GM19438 (cell line): ENCODE measurements around the gene TTC28.
"Not testable (repeated sequence)": the region's sequence is repeated elsewhere in the genome, so short reads cannot be mapped to it uniquely, and the experiment has no call there.

ENCODE experiments used
- ATAC-seq: cut with Tn5 transposase; IDR thresholded peaks from one replicate; pipeline ENCODE4 v1.9.1; 2021; ENCODE audit warnings: low read depth; ENCODE audit not compliant: unreplicated experiment

The TTC28 gene

DNA sequence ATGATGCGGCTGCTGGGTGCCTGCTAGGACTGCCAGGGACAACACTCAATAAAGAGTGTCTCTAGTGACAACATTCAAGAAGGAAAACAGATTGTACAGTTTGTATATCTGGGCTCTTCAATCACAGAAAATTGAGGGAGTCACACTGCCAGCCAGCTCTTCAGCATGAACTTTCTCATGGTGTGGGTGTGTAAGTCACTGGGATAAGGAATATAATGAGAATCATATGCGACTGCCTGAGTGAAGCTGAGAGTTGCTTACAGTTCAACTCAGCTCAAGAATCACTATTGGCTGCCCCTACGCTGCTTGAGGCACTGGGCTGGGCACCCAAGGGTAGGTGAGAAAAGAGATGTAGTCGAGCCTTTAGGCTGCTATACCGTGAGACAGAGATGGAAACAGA, 432.5 kb downstream of the TTC28 start:
- no peak for ATAC-seq

DNA sequence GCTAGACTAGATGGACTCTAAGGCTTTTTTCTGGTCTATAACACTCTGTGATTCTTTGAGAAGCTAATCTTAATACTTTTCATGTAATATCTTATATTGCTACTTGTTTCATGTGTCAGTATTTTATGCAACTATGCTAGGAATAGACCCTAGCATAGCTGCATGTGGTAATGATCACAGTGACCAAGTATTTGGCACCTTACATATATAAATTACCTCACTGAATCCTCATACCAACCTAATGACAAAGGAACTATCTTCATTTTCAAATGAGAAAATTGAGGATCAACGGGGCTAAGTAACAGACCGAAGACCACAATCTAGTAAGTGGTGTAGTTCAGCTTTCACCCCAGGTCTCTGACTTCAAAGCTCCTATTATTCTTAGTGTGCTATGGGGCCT, 433.2 kb downstream of the TTC28 start:
- ATAC-seq: no peak

DNA sequence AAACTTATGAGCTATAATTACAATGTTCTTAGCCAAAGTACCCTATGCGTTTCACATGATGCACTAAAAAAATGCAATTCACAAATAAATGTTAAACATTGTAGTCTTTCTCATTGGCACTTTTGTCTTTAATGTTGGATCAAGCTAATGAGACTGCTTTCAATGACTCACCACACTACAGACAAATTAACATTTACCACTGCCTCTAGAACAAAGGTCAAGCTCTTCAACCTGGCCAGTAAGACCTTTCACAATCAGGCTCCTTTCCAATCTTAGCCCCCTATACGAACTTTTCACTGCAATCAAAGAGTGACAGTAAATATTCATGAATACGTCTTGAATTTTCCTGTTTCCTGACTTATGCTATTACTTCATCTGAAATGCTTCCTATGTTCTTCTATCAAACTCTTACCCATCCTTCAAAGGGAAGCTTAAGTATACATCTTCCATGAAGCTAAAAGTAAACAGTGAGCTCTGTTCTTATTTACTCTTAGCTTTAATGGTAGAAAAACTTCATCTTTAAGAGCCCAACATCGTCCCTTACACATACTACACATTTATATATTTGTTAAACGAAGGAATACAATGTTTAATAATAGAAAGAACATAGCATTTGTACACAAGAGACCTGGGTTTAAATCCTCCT, 433.9 kb downstream of the TTC28 start:
- no peak for ATAC-seq

DNA sequence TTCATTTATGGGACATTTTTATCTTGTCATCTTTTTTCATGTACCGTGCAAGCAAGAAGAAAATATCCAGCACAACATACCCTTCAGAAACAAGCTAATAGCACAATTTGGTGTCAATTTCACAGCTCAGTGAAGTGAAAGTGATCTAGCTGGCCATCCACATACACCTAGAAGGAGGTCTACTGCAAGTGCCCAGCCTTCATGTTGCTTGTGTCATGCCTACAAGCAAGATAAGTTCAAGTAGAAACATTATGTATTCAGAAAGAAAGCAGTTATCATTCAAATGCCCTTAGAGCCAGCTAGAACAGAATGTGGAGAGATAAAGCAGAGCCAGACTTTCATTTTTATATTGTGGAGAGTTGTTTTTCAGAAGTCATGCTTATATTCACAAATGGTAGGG, 434.9 kb downstream of the TTC28 start:
- ATAC-seq: no peak

DNA sequence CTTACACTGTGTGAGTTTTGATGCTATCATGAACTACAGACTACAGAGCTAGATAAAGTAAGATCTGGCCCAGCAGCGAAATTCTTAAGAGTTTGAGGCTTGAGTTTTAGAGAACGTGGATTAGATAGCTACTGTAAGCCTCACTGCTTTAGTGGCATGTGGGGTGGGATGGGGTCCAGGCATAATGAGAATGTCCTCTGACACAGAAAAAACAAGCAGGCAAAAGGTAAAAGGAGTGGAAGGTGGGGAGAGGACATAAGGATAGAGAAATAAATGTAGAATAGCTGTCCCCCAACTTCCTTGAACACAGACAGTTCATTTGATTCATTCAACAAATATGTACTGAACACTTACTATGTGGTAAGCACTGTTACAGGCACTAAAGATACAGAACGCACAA, 436.1 kb downstream of the TTC28 start:
- no peak for ATAC-seq

- no peak for ATAC-seq
Observed at GRCh38 chr22:28241656-28242290, 437.9 kb downstream of the TTC28 start.

DNA sequence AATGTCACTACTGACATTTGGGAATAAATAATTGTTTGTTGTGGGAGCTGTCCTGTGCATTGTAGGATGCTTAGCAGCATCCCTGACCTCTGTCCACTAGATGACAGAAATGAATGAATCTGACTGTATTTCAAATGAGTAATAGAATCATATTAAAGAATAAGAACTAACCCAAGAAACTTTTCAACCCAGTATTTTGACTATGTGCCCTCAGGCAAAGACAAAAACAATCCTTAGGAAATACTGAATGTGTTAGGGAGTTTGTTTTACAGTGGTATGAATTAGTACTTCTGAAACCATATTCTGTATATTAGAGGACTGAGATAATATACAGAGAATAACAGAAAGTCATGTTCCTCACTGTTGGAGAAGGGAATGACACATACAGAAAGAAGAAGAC, 439.7 kb downstream of the TTC28 start:
- no peak for ATAC-seq

- ATAC-seq: no peak
Observed at GRCh38 chr22:28237783-28238182, 441.9 kb downstream of the TTC28 start.

GRCh38 chr22:28237112-28237511, 442.5 kb downstream of the TTC28 start:
- no peak for ATAC-seq

GRCh38 chr22:28232204-28232603, 447.4 kb downstream of the TTC28 start:
- no peak for ATAC-seq

GRCh38 chr22:28231441-28231840, 448.2 kb downstream of the TTC28 start:
- ATAC-seq: no peak

GRCh38 chr22:28230671-28231070, 449.0 kb downstream of the TTC28 start:
- no peak for ATAC-seq

DNA sequence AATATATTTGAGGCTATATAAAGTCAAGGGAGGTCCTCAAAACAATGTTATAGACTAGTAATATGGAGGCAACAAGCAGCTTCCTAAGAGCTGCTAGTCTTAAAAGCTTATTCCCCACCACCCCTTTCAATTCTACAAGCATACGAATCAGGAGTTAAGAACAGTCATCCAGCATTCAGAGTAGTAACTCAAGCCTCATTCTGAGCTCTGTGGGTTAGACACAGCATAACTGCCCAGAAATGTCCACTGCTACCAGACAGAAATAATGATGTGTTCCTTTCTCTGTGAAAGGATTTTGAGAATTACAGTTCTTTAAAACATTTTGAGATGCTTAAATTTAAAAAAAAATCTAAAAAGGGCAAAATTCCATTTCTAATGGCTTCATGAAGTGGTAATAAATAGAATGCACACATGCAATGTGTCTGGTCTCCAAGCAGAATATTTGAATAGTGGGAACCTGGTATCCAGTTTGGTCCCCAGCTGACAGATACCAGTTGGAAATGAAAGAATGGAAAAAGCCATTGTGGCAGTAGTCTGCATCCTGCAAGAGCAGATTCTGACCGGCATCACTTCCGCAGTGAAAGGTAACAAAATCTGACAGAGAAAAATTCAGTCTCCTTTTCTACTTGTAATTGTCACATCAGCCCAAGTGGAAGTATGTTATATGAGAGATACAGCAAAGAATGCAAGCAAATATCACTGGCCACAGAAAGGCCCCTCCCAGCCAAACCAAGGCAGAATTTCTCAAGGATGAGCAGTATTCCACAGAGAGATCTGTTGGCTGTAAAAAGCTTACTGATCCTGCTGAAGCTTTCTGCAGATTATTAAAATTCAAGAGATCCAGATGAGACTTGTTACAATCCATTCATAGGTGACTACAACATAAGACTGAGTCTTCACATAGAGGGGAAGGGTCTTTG, 449.8 kb downstream of the TTC28 start:
- no peak for ATAC-seq

GRCh38 chr22:28223826-28224225, 455.8 kb downstream of the TTC28 start:
- ATAC-seq: no peak

GRCh38 chr22:28222976-28223745, 456.5 kb downstream of the TTC28 start:
- no peak for ATAC-seq

DNA sequence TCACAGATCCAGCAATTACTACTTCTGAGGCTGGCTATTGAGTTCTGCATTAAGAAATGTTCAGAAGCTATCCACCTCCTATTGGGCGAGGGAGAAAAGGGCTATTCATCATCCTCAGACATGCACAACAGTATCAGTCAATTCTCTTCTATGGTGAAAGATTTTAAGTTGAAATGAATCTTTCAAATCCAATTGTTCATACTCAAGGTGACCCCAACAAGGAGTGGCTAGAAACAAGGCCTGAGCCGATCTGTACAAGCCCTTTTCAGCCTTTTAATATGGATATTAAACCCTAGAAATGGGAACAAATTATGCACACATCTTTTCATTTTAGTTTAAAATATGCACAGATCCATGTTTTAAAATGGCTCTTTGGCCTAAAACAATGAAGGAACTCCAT, 457.1 kb downstream of the TTC28 start:
- no peak for ATAC-seq

DNA sequence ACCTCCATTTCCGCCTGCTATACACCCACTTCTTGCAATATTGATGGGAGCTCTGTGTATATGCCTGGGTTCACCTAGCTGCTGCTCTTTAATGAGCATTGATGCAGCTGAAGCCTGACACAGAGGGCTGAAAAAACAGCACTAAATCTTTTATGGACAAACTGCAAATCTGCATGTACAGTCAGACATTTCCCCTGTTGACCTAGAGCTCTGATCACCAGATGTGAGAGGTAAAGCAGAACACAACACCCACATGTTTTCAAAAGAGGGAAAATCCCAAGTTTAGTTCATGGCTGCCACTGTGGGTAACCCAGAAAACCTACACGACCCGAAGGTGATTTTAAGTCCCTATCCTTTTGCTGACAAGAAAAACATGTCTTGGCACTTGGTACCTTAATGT, 457.6 kb downstream of the TTC28 start:
- no peak for ATAC-seq

- no peak for ATAC-seq
Observed at GRCh38 chr22:28220626-28221363, 458.8 kb downstream of the TTC28 start.

- ATAC-seq: no peak
Observed at GRCh38 chr22:28217277-28217676, 462.4 kb downstream of the TTC28 start.

DNA sequence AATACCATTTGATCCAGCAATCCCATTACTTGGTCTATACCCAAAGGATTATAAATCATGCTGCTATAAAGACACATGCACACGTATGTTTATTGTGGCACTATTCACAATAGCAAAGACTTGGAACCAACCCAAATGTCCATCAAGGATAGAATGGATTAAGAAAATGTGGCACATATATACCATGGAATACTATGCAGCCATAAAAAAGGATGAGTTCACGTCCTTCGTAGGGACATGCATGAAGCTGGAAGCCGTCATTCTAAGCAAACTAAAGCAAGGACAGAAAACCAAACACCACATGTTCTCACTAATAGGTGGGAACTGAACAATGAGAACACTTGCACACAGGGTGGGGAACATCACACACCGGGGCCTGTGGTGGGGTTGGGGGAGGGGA, 464.9 kb downstream of the TTC28 start:
- not testable (repeated sequence) for ATAC-seq
